NCI-H187 (cell line): ENCODE data around the gene DNASE1L2.

ENCODE experiments used
- DNase-seq, 2 experiments: peaks; one replicate each; lab custom pipeline; 2025; lab: John Stamatoyannopoulos, UW

Gene DNASE1L2

GRCh38 chr16:2204416-2205103, 31.7 kb upstream of the DNASE1L2 start:
- no peak for DNase-seq

- DNase-seq = peak; percentile 87 to 98
Observed at GRCh38 chr16:2205104-2205966, 30.9 kb upstream of the DNASE1L2 start, which contains the start of gene MLST8. Gene MLST8 (plus strand): TSS chr16:2205454. CDS start chr16:2206086, 632 bp downstream.

- DNase-seq = no peak
Observed at GRCh38 chr16:2205967-2206313, 30.3 kb upstream of the DNASE1L2 start.

GRCh38 chr16:2206420-2206779, 29.8 kb upstream of the DNASE1L2 start:
- no peak for DNase-seq

- DNase-seq = no peak
Observed at GRCh38 chr16:2206780-2207433, 29.3 kb upstream of the DNASE1L2 start.

- no peak for DNase-seq
Observed at GRCh38 chr16:2207872-2208271, 28.4 kb upstream of the DNASE1L2 start.

GRCh38 chr16:2208308-2208707, 27.9 kb upstream of the DNASE1L2 start:
- DNase-seq = no peak

- no peak for DNase-seq
Observed at GRCh38 chr16:2208772-2209171, 27.5 kb upstream of the DNASE1L2 start.

- DNase-seq = no peak
Observed at GRCh38 chr16:2209258-2210008, 26.8 kb upstream of the DNASE1L2 start.

- DNase-seq = no peak
Observed at GRCh38 chr16:2210009-2210332, 26.3 kb upstream of the DNASE1L2 start.

GRCh38 chr16:2210386-2211365, 25.6 kb upstream of the DNASE1L2 start, which contains the start of gene BRICD5:
Gene BRICD5 (minus strand): TSS chr16:2210863. CDS start chr16:2210833, 30 bp downstream.
- DNase-seq = no peak

GRCh38 chr16:2211923-2212347, 24.3 kb upstream of the DNASE1L2 start:
- DNase-seq = no peak

GRCh38 chr16:2212362-2213324, 23.6 kb upstream of the DNASE1L2 start:
- no peak for DNase-seq

- no peak for DNase-seq
Observed at GRCh38 chr16:2213817-2214718, 22.2 kb upstream of the DNASE1L2 start.

- DNase-seq = no peak
Observed at GRCh38 chr16:2214719-2214968, 21.6 kb upstream of the DNASE1L2 start, which contains the start of gene PGP. Gene PGP (minus strand): TSS chr16:2214840. CDS start chr16:2214777, 63 bp downstream.

- no peak for DNase-seq
Observed at GRCh38 chr16:2216330-2216729, 19.9 kb upstream of the DNASE1L2 start.

- DNase-seq = peak; percentile 100
Observed at GRCh38 chr16:2223221-2223941, 12.9 kb upstream of the DNASE1L2 start, which contains the start of gene E4F1. Gene E4F1 (plus strand): TSS chr16:2223591. CDS start chr16:2223614, 23 bp downstream.

- DNase-seq = peak; percentile 35 to 45
Observed at GRCh38 chr16:2223942-2224486, 12.2 kb upstream of the DNASE1L2 start.
